ENCODE results near the gene KCNMA1. TPM values are rescaled to one million over a fixed set of nuclear protein-coding genes. Genes with fewer than 3 reads are reported as not detected.

Gene KCNMA1
- polyA plus RNA-seq, 1 donor from 2014 or later: 60.8 TPM

- TF ChIP-seq EP300 (conservative IDR thresholded peaks at IDR 0.05; ENCODE audit: poor library complexity, severe bottlenecking) (no peak), SMC3 (conservative IDR thresholded peaks at IDR 0.05; ENCODE audit: poor library complexity) (no peak), CTCF (IDR thresholded peaks at IDR 0.05; ENCODE audit: poor library complexity, severe bottlenecking) (no peak), REST (IDR thresholded peaks at IDR 0.05; ENCODE audit: borderline replicate concordance) (no peak), MXI1 (conservative IDR thresholded peaks at IDR 0.05; ENCODE audit: poor library complexity, severe bottlenecking) (no peak), EZH2 (IDR thresholded peaks at IDR 0.05; ENCODE audit: borderline replicate concordance, insufficient read depth, low read length, poor library complexity, severe bottlenecking) (no peak), TAF1 (IDR thresholded peaks at IDR 0.05; ENCODE audit: low read depth) (no peak), POLR2AphosphoS5 (IDR thresholded peaks at IDR 0.05) (no peak), RAD21 (conservative IDR thresholded peaks at IDR 0.05) (no peak)
- no peaks in the 10 kb centered on the region for H3K9me2 ChIP-seq (ENCODE audit: insufficient read depth, low read length)
- H3K9me3 ChIP-seq (ENCODE audit: low read length): no peaks in the 10 kb centered on the region
- H3K9ac ChIP-seq (ENCODE audit: low read length): no peak overlapping the region
- H3K79me2 ChIP-seq (replicated peaks; ENCODE audit: insufficient read depth, low read length): no peaks in the 10 kb centered on the region
- no peak overlapping the region for H3K27ac ChIP-seq (ENCODE audit: low read length)
- no peak overlapping the region for H3K4me3 ChIP-seq (ENCODE audit: low read length)
- no peak overlapping the region for H3K4me2 ChIP-seq (ENCODE audit: low read length)
- no peaks in the 10 kb centered on the region for H3K36me3 ChIP-seq (ENCODE audit: insufficient read depth, low read length)
- no peaks in the 10 kb centered on the region for H3F3A ChIP-seq (ENCODE audit: insufficient read depth, low read length, poor library complexity, severe bottlenecking)
- H2AFZ ChIP-seq (ENCODE audit: low read depth, low read length): no peak overlapping the region
- no peaks in the 10 kb centered on the region for H4K20me1 ChIP-seq (ENCODE audit: insufficient read depth)
- H3K27me3 ChIP-seq (ENCODE audit: insufficient read depth, low read depth, low read length): no peaks in the 10 kb centered on the region
Measured at GRCh38 chr10:77679217-77679616, 41.6 kb upstream of the KCNMA1 start.

GRCh38 chr10:77678146-77678545, 40.5 kb upstream of the KCNMA1 start:
- no peaks in the 10 kb centered on the region for H3K36me3 ChIP-seq (ENCODE audit: insufficient read depth, low read length)
- H3K9ac ChIP-seq (ENCODE audit: low read length): no peak overlapping the region
- no peak overlapping the region for H3K27ac ChIP-seq (ENCODE audit: low read length)
- H3F3A ChIP-seq (ENCODE audit: insufficient read depth, low read length, poor library complexity, severe bottlenecking): no peaks in the 10 kb centered on the region
- H3K79me2 ChIP-seq (replicated peaks; ENCODE audit: insufficient read depth, low read length): no peaks in the 10 kb centered on the region
- no peak overlapping the region for H2AFZ ChIP-seq (ENCODE audit: low read depth, low read length)
- no peaks in the 10 kb centered on the region for H3K9me2 ChIP-seq (ENCODE audit: insufficient read depth, low read length)
- TF ChIP-seq CTCF (IDR thresholded peaks at IDR 0.05; ENCODE audit: poor library complexity, severe bottlenecking) (no peak), MXI1 (conservative IDR thresholded peaks at IDR 0.05; ENCODE audit: poor library complexity, severe bottlenecking) (no peak), SMC3 (conservative IDR thresholded peaks at IDR 0.05; ENCODE audit: poor library complexity) (no peak)
- no peaks in the 10 kb centered on the region for H4K20me1 ChIP-seq (ENCODE audit: insufficient read depth)
- H3K4me3 ChIP-seq (ENCODE audit: low read length): no peak overlapping the region
- H3K9me3 ChIP-seq (ENCODE audit: low read length): no peaks in the 10 kb centered on the region
- H3K4me2 ChIP-seq (ENCODE audit: low read length): no peak overlapping the region
- H3K27me3 ChIP-seq (ENCODE audit: insufficient read depth, low read depth, low read length): no peaks in the 10 kb centered on the region

All from neural cell (in vitro differentiated cells).